ENCODE data around the gene MYOM1. TPM values are rescaled to one million over a fixed set of nuclear protein-coding genes. Genes with fewer than 3 reads are reported as not detected.
"Not testable (repeated sequence)": the region's sequence is repeated elsewhere in the genome, so short reads cannot be mapped to it uniquely, and the experiment has no call there.

MYOM1 gene
- total RNA-seq, 2 experiments from 2014 or later: 0.40 to 0.41 TPM

DNA sequence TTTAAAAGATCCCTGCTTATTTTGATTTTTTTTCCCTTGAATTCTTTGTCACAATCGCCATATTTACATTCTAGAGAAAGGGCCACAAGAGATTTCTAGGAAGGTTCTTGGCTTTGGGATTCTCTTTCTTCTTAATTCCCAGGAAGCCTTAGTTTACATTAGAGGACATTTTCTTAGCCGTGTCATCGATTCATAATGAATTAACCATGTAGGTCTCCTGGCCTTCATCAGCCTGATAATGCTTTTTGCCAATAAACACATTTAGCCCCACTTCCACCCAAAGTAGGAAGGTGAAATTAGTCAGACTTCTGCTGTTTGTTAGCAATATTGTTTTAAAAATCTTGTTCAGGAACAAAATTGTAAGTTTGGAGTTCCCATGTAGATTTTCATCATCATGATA lies 135.6 kb downstream of the MYOM1 start:
- Mint-ChIP-seq H3K36me3 (ENCODE audit: low read depth) (no peaks in the 10 kb centered on the region), H3K9me3 (no peaks in the 10 kb centered on the region), H3K4me1 (ENCODE audit: low read depth) (peaks cover 15% of the 10 kb centered on the region), H3K4me3 (no peak overlapping the region), H3K27ac (no peak overlapping the region), H3K27me3 (ENCODE audit: low read depth) (no peaks in the 10 kb centered on the region)
- CTCF ChIA-PET: interaction anchor here (1.5 kb wide), 1 partner anchor 21 kb away, joined by 6 read pairs; no protein-coding TSS in a partner anchor
- intact Hi-C loops (cut with micrococcal nuclease): no loop called here
- no peak for DNase-seq

DNA sequence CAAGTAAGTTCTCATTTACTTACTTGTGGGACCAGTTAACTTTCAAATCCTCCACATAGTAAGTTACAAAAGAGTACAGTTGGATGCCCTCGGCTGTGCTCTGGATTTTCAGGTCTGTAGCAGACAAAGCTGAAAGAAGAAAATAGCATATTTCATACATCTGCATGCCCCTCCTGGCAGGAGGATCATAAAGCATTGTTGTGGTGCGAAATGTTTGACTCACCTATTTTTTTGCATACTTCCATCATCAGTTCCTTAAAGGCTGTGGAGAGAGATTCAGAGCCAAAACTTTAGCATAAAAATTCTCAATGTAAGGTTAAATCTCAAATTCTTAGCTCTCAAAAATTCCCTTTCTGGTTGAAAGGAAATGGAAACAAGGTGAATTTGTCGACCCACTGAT lies 136.0 kb downstream of the MYOM1 start:
- intact Hi-C loops (cut with micrococcal nuclease): no loop called here
- no peak for DNase-seq
- CTCF ChIA-PET: no interaction called here
- Mint-ChIP-seq H3K27me3 (ENCODE audit: low read depth) (no peaks in the 10 kb centered on the region), H3K36me3 (ENCODE audit: low read depth) (no peaks in the 10 kb centered on the region), H3K27ac (no peak overlapping the region), H3K9me3 (no peaks in the 10 kb centered on the region), H3K4me1 (ENCODE audit: low read depth) (peaks cover 11% of the 10 kb centered on the region), H3K4me3 (no peak overlapping the region)

DNA sequence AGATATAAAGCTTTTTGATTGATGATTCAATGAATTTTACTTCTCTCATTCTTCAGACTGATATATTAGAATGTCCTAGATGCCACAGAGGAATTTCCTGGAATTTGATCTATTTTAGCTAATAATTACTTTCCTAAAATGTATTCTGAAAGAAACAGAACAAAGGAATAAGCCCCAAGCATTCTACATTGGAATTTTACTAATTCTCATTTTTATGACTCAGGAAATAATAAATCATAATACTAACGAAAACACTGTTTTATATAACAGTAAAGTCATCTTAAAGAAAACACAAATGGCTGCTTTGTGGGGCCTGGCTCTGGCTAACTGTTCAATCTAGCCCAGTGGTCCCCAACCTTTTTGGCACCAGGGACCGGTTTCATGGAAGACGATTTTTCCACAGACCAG lies 138.2 kb downstream of the MYOM1 start:
- CTCF ChIA-PET: interaction anchor here (0.5 to 1.4 kb wide), 3 partner anchors 8 to 47 kb away, joined by 3 to 5 read pairs (median 4); no protein-coding TSS in a partner anchor

GRCh38 chr18:3079653-3080052 lies 140.1 kb downstream of the MYOM1 start:
- intact Hi-C loops (cut with micrococcal nuclease): loop anchor here (2.0 kb wide), 1 partner anchor 15 kb away; no protein-coding TSS in a partner anchor
- DNase-seq: no peak
- Mint-ChIP-seq H3K4me3 (no peak overlapping the region), H3K36me3 (ENCODE audit: low read depth) (no peaks in the 10 kb centered on the region), H3K27ac (no peak overlapping the region), H3K27me3 (ENCODE audit: low read depth) (no peaks in the 10 kb centered on the region), H3K4me1 (ENCODE audit: low read depth) (peaks cover 8% of the 10 kb centered on the region), H3K9me3 (no peaks in the 10 kb centered on the region)
- CTCF ChIA-PET: interaction anchor here (1.2 to 2.3 kb wide), 2 partner anchors 17 to 49 kb away, joined by 4 to 8 read pairs; no protein-coding TSS in a partner anchor

More for the DNA sequence above, 138.2 kb downstream of the MYOM1 start:
- intact Hi-C loops (cut with micrococcal nuclease): no loop called here
- no peak for DNase-seq
- Mint-ChIP-seq H3K27ac (no peak overlapping the region), H3K9me3 (no peaks in the 10 kb centered on the region), H3K36me3 (ENCODE audit: low read depth) (no peaks in the 10 kb centered on the region), H3K4me3 (no peak overlapping the region), H3K4me1 (ENCODE audit: low read depth) (no peaks in the 10 kb centered on the region), H3K27me3 (ENCODE audit: low read depth) (no peaks in the 10 kb centered on the region)

DNA sequence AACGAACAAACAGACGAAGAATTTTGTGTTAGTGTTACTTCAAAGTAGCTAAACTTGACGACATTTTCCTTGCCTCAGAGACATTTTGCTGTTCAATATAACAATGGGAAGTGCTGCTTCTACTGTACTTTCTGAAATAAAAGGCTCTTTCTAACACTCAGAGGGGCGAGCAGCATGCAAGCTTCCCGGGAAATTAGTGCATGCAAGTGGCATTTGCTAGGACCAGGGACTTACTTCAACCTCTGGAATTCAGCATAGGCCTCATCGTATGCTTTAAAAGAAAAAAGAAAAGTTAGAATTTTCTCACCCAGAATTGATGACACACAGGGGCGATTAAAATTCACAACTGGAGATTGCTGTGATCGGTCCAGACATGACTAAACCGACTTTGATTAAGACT lies 144.3 kb downstream of the MYOM1 start:
- Mint-ChIP-seq H3K27ac (no peak overlapping the region), H3K36me3 (ENCODE audit: low read depth) (no peaks in the 10 kb centered on the region), H3K4me3 (no peak overlapping the region), H3K4me1 (ENCODE audit: low read depth) (peaks cover 13% of the 10 kb centered on the region), H3K9me3 (no peaks in the 10 kb centered on the region), H3K27me3 (ENCODE audit: low read depth) (no peaks in the 10 kb centered on the region)
- no peak for DNase-seq
- CTCF ChIA-PET: interaction anchor here (1.1 to 4.5 kb wide), 6 partner anchors 12 to 165 kb away, joined by 3 to 55 read pairs (median 4); no protein-coding TSS in a partner anchor
- intact Hi-C loops (cut with micrococcal nuclease): no loop called here

DNA sequence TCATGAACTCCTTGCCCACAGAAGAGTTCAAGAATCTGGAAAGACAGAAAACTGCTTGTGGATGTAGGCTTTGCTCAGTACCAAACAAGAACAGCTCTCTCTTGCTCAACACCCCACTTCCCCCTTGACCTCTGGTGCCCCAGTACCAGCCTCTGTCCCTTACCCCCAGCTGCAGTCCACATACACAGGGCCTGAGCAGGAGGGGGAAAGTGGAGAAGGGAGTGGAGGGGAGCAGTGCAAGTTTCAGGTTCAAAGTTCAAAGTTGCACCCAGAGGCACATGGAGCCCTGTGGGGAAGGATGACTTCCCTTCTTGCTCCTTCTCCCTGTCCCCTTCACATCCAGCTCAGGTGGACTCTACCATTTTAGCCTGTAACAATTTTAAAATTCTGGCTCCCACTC lies 145.7 kb downstream of the MYOM1 start:
- H3K36me3 Mint-ChIP-seq (ENCODE audit: low read depth): no peaks in the 10 kb centered on the region
- no peak for DNase-seq
- no peaks in the 10 kb centered on the region for H3K9me3 Mint-ChIP-seq
- H3K27me3 Mint-ChIP-seq (ENCODE audit: low read depth): no peaks in the 10 kb centered on the region
- intact Hi-C loops (cut with micrococcal nuclease): no loop called here
- peaks cover 27% of the 10 kb centered on the region for H3K4me1 Mint-ChIP-seq (ENCODE audit: low read depth)
- CTCF ChIA-PET: interaction anchor here (1.0 to 4.5 kb wide), 5 partner anchors 11 to 146 kb away, joined by 3 to 55 read pairs (median 4); no protein-coding TSS in a partner anchor
- no peak overlapping the region for H3K27ac Mint-ChIP-seq
- no peak overlapping the region for H3K4me3 Mint-ChIP-seq

- H3K4me3 Mint-ChIP-seq; H3K27ac Mint-ChIP-seq; H3K36me3 Mint-ChIP-seq (ENCODE audit: low read depth); DNase-seq; intact Hi-C loops (cut with micrococcal nuclease); H3K9me3 Mint-ChIP-seq; H3K27me3 Mint-ChIP-seq (ENCODE audit: low read depth): not testable (repeated sequence)
- peaks cover 32% of the 10 kb centered on the region for H3K4me1 Mint-ChIP-seq (ENCODE audit: low read depth)
- CTCF ChIA-PET: interaction anchor here (1.3 to 4.5 kb wide), 3 partner anchors 10 to 77 kb away, joined by 3 to 55 read pairs (median 9); no protein-coding TSS in a partner anchor
Observed at GRCh38 chr18:3073353-3073752, 146.4 kb downstream of the MYOM1 start.

GRCh38 chr18:3071676-3072075 lies 148.1 kb downstream of the MYOM1 start:
- Mint-ChIP-seq H3K9me3 (no peaks in the 10 kb centered on the region), H3K27me3 (ENCODE audit: low read depth) (no peaks in the 10 kb centered on the region), H3K36me3 (ENCODE audit: low read depth) (no peaks in the 10 kb centered on the region), H3K4me1 (ENCODE audit: low read depth) (peaks cover 48% of the 10 kb centered on the region), H3K27ac (no peak overlapping the region), H3K4me3 (no peak overlapping the region)
- intact Hi-C loops (cut with micrococcal nuclease): no loop called here
- CTCF ChIA-PET: interaction anchor here (0.7 to 2.2 kb wide), 3 partner anchors 9 to 77 kb away, joined by 3 to 17 read pairs (median 5); no protein-coding TSS in a partner anchor
- no peak for DNase-seq

DNA sequence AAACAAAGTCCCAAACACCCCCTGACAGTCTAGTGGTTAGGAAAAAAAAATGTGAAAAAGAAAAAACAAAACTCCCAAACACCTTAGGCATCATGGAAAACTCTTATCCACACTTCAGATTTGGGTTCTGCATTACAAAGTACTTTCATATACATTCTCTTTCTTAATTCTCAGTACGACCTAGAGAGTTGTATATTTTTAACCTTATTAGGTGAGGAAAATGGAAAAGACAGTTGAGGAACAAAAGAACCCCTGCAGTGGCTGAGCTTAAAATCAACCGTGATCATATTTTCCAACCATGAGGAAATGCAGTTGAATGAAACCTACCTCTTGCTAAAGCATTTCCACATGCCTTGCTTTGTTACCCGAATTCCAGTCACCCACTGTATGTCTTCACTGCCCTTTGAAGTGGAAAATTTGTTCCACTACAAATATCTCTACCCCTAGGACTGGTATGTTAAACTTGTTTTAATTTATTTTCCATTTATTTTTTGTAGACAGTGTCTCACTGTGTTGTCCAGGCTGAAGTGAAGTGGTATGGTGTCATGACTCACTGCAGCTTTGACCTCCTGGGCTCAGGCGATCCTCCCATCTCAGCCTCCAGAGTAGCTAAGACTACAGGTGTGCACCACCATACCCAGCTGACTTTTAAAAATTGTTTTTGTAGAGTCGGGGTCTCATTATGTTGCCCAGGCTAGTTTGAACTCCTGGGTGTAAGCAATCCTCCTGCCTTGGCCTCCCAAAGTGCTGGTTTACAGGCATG lies 149.9 kb downstream of the MYOM1 start:
- intact Hi-C loops (cut with micrococcal nuclease): no loop called here
- H3K4me3 Mint-ChIP-seq: no peak overlapping the region
- H3K27me3 Mint-ChIP-seq (ENCODE audit: low read depth): no peaks in the 10 kb centered on the region
- H3K36me3 Mint-ChIP-seq (ENCODE audit: low read depth): no peaks in the 10 kb centered on the region
- DNase-seq: no peak
- H3K9me3 Mint-ChIP-seq: no peaks in the 10 kb centered on the region
- no peak overlapping the region for H3K27ac Mint-ChIP-seq
- H3K4me1 Mint-ChIP-seq (ENCODE audit: low read depth): peaks cover 44% of the 10 kb centered on the region
- CTCF ChIA-PET: interaction anchor here (1.3 to 1.8 kb wide), 3 partner anchors 10 to 59 kb away, joined by 3 to 6 read pairs (median 3); no protein-coding TSS in a partner anchor

DNA sequence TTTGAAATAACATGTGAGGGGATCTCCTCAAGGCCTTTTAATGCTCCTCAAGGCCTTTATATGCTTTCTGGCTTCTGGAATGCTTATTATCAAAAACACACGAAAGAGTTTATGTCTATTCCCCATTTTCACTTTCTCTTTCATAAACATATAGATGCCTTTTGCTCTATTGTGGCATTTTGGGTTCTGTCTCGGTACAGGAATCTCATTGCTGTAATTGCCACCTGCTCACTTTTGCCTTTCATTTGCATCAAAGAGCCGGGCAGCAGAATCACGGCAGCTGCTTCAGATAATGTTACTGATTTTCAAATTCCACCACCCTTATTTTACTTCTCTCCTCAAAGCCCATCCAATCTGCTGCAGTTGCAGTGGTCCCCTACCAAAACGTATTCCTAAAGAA lies 152.0 kb downstream of the MYOM1 start:
- Mint-ChIP-seq H3K9me3 (no peaks in the 10 kb centered on the region), H3K4me1 (ENCODE audit: low read depth) (peaks cover 47% of the 10 kb centered on the region), H3K4me3 (peak overlapping the region; percentile 47), H3K36me3 (ENCODE audit: low read depth) (no peaks in the 10 kb centered on the region), H3K27ac (no peak overlapping the region), H3K27me3 (ENCODE audit: low read depth) (no peaks in the 10 kb centered on the region)
- DNase-seq: no peak
- intact Hi-C loops (cut with micrococcal nuclease): no loop called here
- CTCF ChIA-PET: interaction anchor here (0.7 kb wide), 1 partner anchor 84 kb away, joined by 3 read pairs; no protein-coding TSS in a partner anchor

DNA sequence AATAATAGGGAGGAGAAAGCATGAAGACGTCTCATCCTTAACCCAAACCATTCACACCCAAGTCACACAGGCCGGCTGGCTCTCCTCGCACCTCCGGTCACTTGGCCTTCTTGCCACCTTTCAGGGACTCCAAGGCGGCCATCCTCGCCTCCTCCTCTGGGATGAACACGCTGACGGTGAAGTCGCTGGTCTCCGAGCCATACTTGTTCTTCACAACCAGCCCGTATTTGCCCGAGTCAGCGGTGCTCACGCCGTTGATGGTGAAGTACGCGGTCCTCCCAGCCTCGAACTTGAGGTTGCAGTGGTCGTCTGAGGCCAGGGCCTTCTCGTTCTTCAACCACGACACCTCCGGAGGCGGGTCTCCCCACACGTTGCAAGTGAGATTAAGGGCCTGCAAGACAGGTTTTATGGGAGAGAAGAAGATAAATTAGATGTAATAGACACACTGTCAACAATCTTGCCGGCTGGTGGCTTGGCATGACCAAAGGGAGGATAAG lies 152.6 kb downstream of the MYOM1 start:
- H3K27me3 Mint-ChIP-seq (ENCODE audit: low read depth): no peaks in the 10 kb centered on the region
- H3K9me3 Mint-ChIP-seq: no peaks in the 10 kb centered on the region
- no peaks in the 10 kb centered on the region for H3K36me3 Mint-ChIP-seq (ENCODE audit: low read depth)
- CTCF ChIA-PET: interaction anchor here (1.1 kb wide), 1 partner anchor 11 kb away, joined by 3 read pairs; no protein-coding TSS in a partner anchor
- H3K27ac Mint-ChIP-seq: no peak overlapping the region
- no peak for DNase-seq
- H3K4me3 Mint-ChIP-seq: peak overlapping the region; percentile 47
- intact Hi-C loops (cut with micrococcal nuclease): no loop called here
- H3K4me1 Mint-ChIP-seq (ENCODE audit: low read depth): peaks cover 52% of the 10 kb centered on the region

GRCh38 chr18:3066341-3067110 lies 153.2 kb downstream of the MYOM1 start:
- Mint-ChIP-seq H3K4me3 (no peak overlapping the region), H3K27ac (no peak overlapping the region), H3K4me1 (ENCODE audit: low read depth) (peaks cover 59% of the 10 kb centered on the region), H3K27me3 (ENCODE audit: low read depth) (no peaks in the 10 kb centered on the region), H3K9me3 (no peaks in the 10 kb centered on the region), H3K36me3 (ENCODE audit: low read depth) (no peaks in the 10 kb centered on the region)
- intact Hi-C loops (cut with micrococcal nuclease): no loop called here
- CTCF ChIA-PET: interaction anchor here (0.7 to 7.7 kb wide), 5 partner anchors 10 to 81 kb away, joined by 3 to 133 read pairs (median 4); no protein-coding TSS in a partner anchor
- no peak for DNase-seq
